Prostate gland (tissue), 2 donors: ENCODE data around the gene TUBB3. TPM values are rescaled to one million over a fixed set of nuclear protein-coding genes. Genes with fewer than 3 reads are reported as not detected.

ENCODE experiments used
- DNase-seq: peaks from one replicate; pipeline ENCODE4 v3.0.0-alpha.2; 2019; ENCODE audit warnings: low spot score
- H3K27ac ChIP-seq, 2 donors: fragments of 200-600 bp; sonication (generic); 2 replicates each; pipeline ENCODE4 v1.5.1; 2017 to 2019
- H3K27me3 ChIP-seq: fragments of 200-600 bp; sonication (generic); replicated peaks from 2 replicates; pipeline ENCODE4 v1.5.1; 2019; ENCODE audit not compliant: insufficient read depth
- H3K36me3 ChIP-seq, 2 donors: fragments of 200-600 bp; sonication (generic); 1 replicate in 1 of 2; 2 replicates in 1 of 2; pipeline versions ENCODE4 v1.5.1 to v1.8.1; 2017 to 2019
- H3K4me1 ChIP-seq: fragments of 200-600 bp; sonication (generic); replicated peaks from 2 replicates; pipeline ENCODE4 v1.5.1; 2019
- H3K4me3 ChIP-seq, 2 donors: fragments of 200-600 bp; sonication (generic); 2 replicates each; pipeline ENCODE4 v1.5.1; 2017 to 2019
- H3K9me3 ChIP-seq: fragments of 200-600 bp; sonication (generic); 2 replicates; pipeline ENCODE4 v1.5.1; 2017
- CTCF ChIP-seq, 4 experiments: fragments of 200-600 bp in 2 of 4; fragments of 450-650 bp in 2 of 4; sonication (generic) in 2 of 4; IDR thresholded peaks; 1 replicate in 3 of 4; 2 replicates in 1 of 4; pipeline ENCODE4 v1.5.1; 2016 to 2019; ENCODE audit warnings: antibody characterized with exemption in 4 of 4, mild to moderate bottlenecking in 2 of 4, moderate library complexity in 2 of 4
- POLR2A ChIP-seq: fragments of 450-650 bp; IDR thresholded peaks from one replicate; pipeline ENCODE4 v1.6.1; 2016; ENCODE audit warnings: antibody characterized with exemption, mild to moderate bottlenecking
- POLR2AphosphoS5 ChIP-seq: sonication (generic); formaldehyde crosslinking; IDR thresholded peaks from one replicate; pipeline ENCODE4 v1.6.1; 2017; ENCODE audit warnings: antibody characterized with exemption
- WGBS: methylation state at CpG from one replicate; pipeline ENCODE4 v1.1.5; 2018; 5-methylcytosine and 5-hydroxymethylcytosine counted together
- intact Hi-C: fragments of 100-400 bp; cut with DNase I; formaldehyde crosslinking; loops from one replicate; pipeline ENCODE4 v1.14.2; 2022
- total RNA-seq, 2 donors: library from RNA; depleted of rRNA; stranded (reverse); fragments of >200 nt; gene quantifications; one replicate each; pipeline ENCODE4 v1.1.0, GENCODE V29; 2016

Gene TUBB3
- total RNA-seq, 2 donors from 2014 or later, result 0.82 to 20.7 TPM

GRCh38 chr16:89910717-89911354 is 12.3 kb upstream of the TUBB3 start:
- Histone ChIP-seq H3K36me3 (no peaks in the 10 kb centered on the region), H3K4me1 (peaks cover 4% of the 10 kb centered on the region), H3K4me3 (no peak overlapping the region), H3K27me3 (no peaks in the 10 kb centered on the region), H3K9me3 (no peaks in the 10 kb centered on the region), H3K27ac (no peak overlapping the region)
- 90% methylated on average over 26 of the region's 27 CpGs for WGBS
- intact Hi-C loops, result no loop called here
- TF ChIP-seq CTCF (IDR thresholded peaks at IDR 0.05), result no peak
- no peak for TF ChIP-seq POLR2A
- TF ChIP-seq POLR2AphosphoS5, result no peak
- DNase-seq, result no peak

DNA sequence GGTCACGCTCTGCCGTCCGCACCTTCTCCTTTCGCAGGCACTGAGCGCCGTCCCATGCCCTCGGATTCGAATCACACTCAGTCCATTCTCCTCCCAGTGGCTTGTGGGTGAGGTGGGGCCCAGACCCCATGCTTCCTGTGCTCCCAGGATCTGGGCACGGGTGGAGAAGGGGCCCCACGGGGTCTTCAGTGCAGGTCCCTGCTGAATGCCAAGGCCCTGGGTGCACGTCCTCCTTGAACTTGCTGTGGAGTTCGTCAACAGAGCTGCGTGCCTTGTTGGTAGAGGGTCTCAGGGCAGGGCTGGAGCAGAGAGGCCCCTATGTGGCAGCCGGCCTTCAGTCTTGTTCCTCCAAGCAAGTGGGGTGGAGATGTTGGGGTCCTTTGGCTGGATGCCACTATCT is 11.8 kb upstream of the TUBB3 start:
- H3K27me3 ChIP-seq, result no peaks in the 10 kb centered on the region
- WGBS, result 86% methylated on average over 14 of the region's 14 CpGs
- no peak for TF ChIP-seq POLR2A
- TF ChIP-seq POLR2AphosphoS5, result no peak
- TF ChIP-seq CTCF (IDR thresholded peaks at IDR 0.05), result no peak
- H3K4me1 ChIP-seq, result peaks cover 4% of the 10 kb centered on the region
- no peak overlapping the region for H3K4me3 ChIP-seq
- H3K9me3 ChIP-seq, result no peaks in the 10 kb centered on the region
- no peak for DNase-seq
- H3K27ac ChIP-seq, result no peak overlapping the region
- intact Hi-C loops, result no loop called here
- H3K36me3 ChIP-seq, result no peaks in the 10 kb centered on the region

DNA sequence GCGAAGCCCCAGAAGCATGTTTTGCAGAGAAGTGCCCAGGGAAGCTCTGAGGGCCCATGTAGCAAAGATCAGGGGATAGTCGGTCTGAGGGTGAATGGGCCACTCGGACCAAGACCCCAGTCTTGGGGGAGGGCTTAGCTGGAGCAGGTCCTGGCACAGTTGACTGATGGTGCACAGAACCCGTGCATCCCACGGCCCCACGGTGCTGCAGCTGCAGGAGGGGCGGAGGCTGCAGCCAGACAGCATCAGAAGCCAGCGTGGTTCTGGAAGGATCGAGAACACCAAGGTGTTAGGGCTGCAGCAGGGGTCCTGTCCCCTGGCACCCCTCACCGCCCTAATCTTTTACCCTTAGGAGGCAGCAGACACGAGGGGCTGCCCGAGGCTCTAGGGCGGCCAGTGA is 11.0 kb upstream of the TUBB3 start:
- H3K4me3 ChIP-seq, result no peak overlapping the region
- no peaks in the 10 kb centered on the region for H3K27me3 ChIP-seq
- TF ChIP-seq CTCF (IDR thresholded peaks at IDR 0.05) (no peak), POLR2A (no peak), POLR2AphosphoS5 (no peak)
- H3K4me1 ChIP-seq, result peaks cover 4% of the 10 kb centered on the region
- DNase-seq, result no peak
- intact Hi-C loops, result no loop called here
- WGBS, result 83% methylated on average over 13 of the region's 13 CpGs
- H3K27ac ChIP-seq, result no peak overlapping the region
- no peaks in the 10 kb centered on the region for H3K36me3 ChIP-seq
- H3K9me3 ChIP-seq, result no peaks in the 10 kb centered on the region

DNA sequence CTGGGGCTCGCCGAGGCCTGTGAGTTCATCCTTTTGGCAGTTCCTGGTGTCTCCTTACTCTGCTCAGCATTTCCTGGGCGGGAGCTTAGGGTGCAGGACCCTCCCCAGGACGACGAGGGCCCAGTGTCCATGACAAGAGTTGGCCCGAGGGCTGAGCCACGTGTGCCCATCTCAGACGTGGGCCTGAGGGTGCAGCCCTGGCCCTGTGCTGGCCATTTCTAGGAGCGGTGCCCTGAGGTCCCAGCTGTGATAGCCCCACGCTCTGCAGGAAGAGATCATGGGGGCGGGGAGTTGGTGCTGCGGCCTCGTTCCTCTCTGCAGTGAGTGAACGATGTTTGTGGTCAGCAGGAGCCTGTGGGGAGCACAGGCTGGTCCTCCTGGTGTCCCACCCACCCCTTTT is 10.5 kb upstream of the TUBB3 start:
- no peaks in the 10 kb centered on the region for H3K36me3 ChIP-seq
- intact Hi-C loops, result no loop called here
- 66% methylated on average over 11 of the region's 14 CpGs for WGBS
- no peaks in the 10 kb centered on the region for H3K9me3 ChIP-seq
- no peak overlapping the region for H3K27ac ChIP-seq
- peaks cover 5% of the 10 kb centered on the region for H3K4me1 ChIP-seq
- TF ChIP-seq CTCF (IDR thresholded peaks at IDR 0.05), result no peak
- no peak for TF ChIP-seq POLR2AphosphoS5
- TF ChIP-seq POLR2A, result no peak
- no peak for DNase-seq
- no peak overlapping the region for H3K4me3 ChIP-seq
- no peaks in the 10 kb centered on the region for H3K27me3 ChIP-seq
